GM10266 (cell line): ENCODE data around the gene TSN.

Source experiments
- DNase-seq: peaks from one replicate; pipeline ENCODE4 v3.0.0; 2012; ENCODE audit errors: extremely low spot score
- TF ChIP-seq, protein P1 (sequence below): IDR thresholded peaks from 2 replicates; pipeline ENCODE4 v1.5.1; 2012; ENCODE audit warnings: mild to moderate bottlenecking, low read depth; ENCODE audit not compliant: control insufficient read depth, insufficient read depth; ENCODE audit errors: missing control alignments

Gene TSN

DNA sequence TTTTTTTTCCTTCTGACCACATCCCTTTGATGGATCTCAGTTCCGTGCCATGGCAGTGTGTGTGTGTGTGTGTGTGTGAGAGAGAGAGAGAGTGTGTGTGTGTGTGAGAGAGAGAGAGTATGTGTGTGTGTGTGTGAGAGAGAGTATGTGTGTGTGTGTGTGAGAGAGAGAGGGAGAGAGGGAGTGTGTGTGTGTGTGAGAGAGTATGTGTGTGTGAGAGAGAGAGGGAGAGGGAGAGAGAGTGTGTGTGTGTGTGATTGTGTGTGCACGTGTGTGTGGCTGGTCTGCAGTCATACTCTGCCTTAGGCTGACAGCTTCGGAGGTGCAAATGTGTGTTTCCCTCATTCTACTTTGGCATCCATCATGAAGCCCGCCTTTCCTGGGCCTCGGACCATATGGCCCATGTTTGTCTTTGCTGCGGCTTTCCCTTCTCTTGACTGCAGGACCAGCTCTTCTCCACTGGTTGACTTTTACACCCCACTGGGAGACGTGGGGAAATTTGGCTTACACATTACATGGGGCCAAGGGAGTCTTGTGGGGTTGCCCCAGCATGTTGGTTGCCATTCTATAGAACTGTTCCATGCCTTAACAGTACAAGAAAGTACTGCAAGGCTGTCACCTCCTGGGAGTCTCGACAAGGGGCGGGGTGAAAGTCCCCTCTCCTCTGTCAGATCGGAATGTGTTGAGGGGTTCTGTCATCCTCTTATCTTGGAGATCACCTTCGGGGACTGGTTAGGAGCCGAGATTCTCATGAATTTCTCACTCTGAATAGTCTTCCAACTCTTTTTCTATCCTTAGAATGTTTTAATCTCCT is 21.6 kb downstream of the TSN start:
- TF ChIP-seq, protein P1, sequence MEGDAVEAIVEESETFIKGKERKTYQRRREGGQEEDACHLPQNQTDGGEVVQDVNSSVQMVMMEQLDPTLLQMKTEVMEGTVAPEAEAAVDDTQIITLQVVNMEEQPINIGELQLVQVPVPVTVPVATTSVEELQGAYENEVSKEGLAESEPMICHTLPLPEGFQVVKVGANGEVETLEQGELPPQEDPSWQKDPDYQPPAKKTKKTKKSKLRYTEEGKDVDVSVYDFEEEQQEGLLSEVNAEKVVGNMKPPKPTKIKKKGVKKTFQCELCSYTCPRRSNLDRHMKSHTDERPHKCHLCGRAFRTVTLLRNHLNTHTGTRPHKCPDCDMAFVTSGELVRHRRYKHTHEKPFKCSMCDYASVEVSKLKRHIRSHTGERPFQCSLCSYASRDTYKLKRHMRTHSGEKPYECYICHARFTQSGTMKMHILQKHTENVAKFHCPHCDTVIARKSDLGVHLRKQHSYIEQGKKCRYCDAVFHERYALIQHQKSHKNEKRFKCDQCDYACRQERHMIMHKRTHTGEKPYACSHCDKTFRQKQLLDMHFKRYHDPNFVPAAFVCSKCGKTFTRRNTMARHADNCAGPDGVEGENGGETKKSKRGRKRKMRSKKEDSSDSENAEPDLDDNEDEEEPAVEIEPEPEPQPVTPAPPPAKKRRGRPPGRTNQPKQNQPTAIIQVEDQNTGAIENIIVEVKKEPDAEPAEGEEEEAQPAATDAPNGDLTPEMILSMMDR = no peak

GRCh38 chr2:121777699-121778058 is 22.2 kb downstream of the TSN start:
- TF ChIP-seq, protein P1 = no peak
- no peak for DNase-seq

More for the DNA sequence above, 21.6 kb downstream of the TSN start:
- no peak for DNase-seq

DNA sequence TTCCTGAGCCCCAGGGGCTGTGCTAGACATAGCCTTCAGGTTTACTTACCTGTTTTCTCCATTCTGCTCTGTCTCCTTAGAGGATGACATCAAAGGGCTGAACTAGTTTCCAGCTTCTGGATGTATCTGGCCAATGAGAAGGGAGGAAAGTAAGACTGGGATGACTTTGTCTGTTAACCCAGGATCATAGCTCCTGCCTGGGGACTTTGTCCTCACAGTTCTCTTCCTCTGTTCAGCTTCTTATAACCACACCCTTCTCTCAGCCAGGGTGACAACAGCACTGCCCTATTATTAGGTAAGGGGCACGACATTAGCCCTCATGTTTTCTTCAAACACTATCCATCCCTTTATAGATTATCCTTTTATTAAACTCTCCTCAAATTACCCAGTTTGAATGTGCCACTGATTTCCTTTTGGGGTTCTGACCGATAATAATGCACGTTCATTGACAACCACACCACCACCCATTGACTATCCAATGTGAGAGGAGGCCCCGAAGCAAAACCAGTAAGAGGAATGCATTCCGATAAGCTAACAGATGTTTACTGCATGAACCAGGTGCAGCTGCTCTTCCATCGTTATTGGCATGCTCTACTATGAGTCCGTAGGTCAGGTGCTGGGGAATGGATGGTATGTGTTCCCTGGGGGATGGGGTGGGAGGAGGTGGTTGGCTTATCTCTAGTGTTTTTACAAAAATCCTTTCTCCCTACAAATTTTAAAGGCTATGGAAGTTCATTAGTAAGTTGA is 23.5 kb downstream of the TSN start:
- DNase-seq = no peak
- TF ChIP-seq, protein P1 = no peak

DNA sequence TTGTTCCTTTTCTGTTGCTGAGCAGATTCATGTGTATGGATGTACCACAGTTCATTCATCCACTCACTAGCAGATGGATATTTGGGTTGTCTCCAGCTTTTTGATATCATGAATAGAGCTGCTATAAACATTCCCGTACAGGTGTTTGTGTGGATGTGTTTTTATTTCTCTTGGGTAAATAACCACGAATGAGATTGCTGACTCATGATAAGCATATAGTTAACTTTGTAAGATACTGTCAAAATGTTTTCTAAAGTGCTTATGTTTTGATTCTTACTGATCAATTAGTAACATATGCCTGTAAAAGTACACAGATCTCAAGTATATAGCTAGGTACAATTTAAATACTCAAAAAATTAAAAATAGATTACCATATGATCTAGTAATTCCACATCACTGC is 27.7 kb downstream of the TSN start:
- no peak for DNase-seq
- TF ChIP-seq, protein P1 = no peak

GRCh38 chr2:121788685-121789084 is 33.2 kb downstream of the TSN start:
- TF ChIP-seq, protein P1 = no peak
- DNase-seq = no peak

GRCh38 chr2:121790276-121790956 is 35.0 kb downstream of the TSN start:
- TF ChIP-seq, protein P1 = no peak
- no peak for DNase-seq

DNA sequence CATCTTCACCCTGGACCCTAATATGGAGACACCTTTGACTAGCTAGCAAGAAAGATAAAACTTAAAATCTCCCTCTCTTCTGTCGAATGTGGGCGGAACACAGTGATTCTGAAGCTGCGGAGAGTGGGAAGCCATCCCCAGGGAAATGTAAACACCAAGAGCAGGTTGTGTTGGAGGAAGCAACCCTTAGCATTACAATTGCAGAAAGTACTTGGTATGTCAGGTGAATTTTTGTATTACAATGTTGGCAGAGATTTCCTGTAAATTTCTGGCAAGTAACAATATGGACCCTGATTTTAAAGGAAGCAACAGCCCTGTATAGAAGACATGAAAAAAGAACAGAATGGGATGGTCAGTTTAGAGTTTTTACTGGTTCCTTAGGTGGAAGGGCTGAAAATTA is 35.8 kb downstream of the TSN start:
- no peak for DNase-seq
- TF ChIP-seq, protein P1 = no peak
